VCaP (cell line): Measurements from ENCODE around the gene RFX2.

Experiments
- H3K27ac ChIP-seq: fragments of 450-650 bp; 2 replicates; pipeline ENCODE4 v1.5.1; 2017
- CTCF ChIP-seq: fragments of 450-650 bp; conservative IDR thresholded peaks from 2 replicates; pipeline ENCODE4 v1.5.1; 2017; ENCODE audit warnings: mild to moderate bottlenecking, moderate library complexity

Gene RFX2

GRCh38 chr19:6098574-6098973 lies 11.7 kb downstream of the RFX2 start:
- no peak for TF ChIP-seq CTCF
- no peak overlapping the region for H3K27ac ChIP-seq

GRCh38 chr19:6097911-6098310 lies 12.4 kb downstream of the RFX2 start:
- TF ChIP-seq CTCF = no peak

GRCh38 chr19:6095760-6096159 lies 14.5 kb downstream of the RFX2 start:
- no peak for TF ChIP-seq CTCF
- H3K27ac ChIP-seq = no peak overlapping the region

More at GRCh38 chr19:6097911-6098310, 12.4 kb downstream of the RFX2 start:
- H3K27ac ChIP-seq = no peak overlapping the region

GRCh38 chr19:6092329-6093286 lies 17.7 kb downstream of the RFX2 start:
- peak overlapping the region; percentile 53 for H3K27ac ChIP-seq
- TF ChIP-seq CTCF = 0 out of 2 replicates have a peak, but pooled peaks have one; percentile 13

GRCh38 chr19:6091771-6092291 lies 18.5 kb downstream of the RFX2 start:
- H3K27ac ChIP-seq = peak overlapping the region; percentile 53
- TF ChIP-seq CTCF = no peak

GRCh38 chr19:6090634-6091033 lies 19.7 kb downstream of the RFX2 start:
- no peak for TF ChIP-seq CTCF
- H3K27ac ChIP-seq = no peak overlapping the region

GRCh38 chr19:6088602-6089049 lies 21.7 kb downstream of the RFX2 start:
- peak overlapping the region; percentile 72; the same call in 1 of the 2 replicates for H3K27ac ChIP-seq
- no peak for TF ChIP-seq CTCF
